GM21529 (cell line): ENCODE measurements around the gene SYT15B.
"Not testable (repeated sequence)": the region's sequence is repeated elsewhere in the genome, so short reads cannot be mapped to it uniquely, and the experiment has no call there.

Source experiments
- ATAC-seq: cut with Tn5 transposase; IDR thresholded peaks from one replicate; pipeline ENCODE4 v1.9.1; 2021; ENCODE audit not compliant: unreplicated experiment

SYT15B gene

GRCh38 chr10:47730911-47731310, 32.5 kb downstream of the SYT15B start:
- ATAC-seq, result not testable (repeated sequence)

- not testable (repeated sequence) for ATAC-seq
Measured at GRCh38 chr10:47725740-47726139, 37.7 kb downstream of the SYT15B start.

GRCh38 chr10:47725047-47725446, 38.3 kb downstream of the SYT15B start:
- not testable (repeated sequence) for ATAC-seq

GRCh38 chr10:47724119-47724518, 39.3 kb downstream of the SYT15B start:
- ATAC-seq, result not testable (repeated sequence)

GRCh38 chr10:47723362-47723761, 40.0 kb downstream of the SYT15B start:
- not testable (repeated sequence) for ATAC-seq

GRCh38 chr10:47717011-47717769, 46.2 kb downstream of the SYT15B start:
- ATAC-seq, result not testable (repeated sequence)
